Inflammatory macrophage treated with lipopolysaccharide for 4 hours (primary cell): ENCODE data around the gene JAG2.

ENCODE experiments used
- DNase-seq: peaks from one replicate; pipeline ENCODE4 v3.0.0-alpha.2; 2020

Gene JAG2

GRCh38 chr14:105181549-105182295, 13.1 kb upstream of the JAG2 start:
- no peak for DNase-seq

- DNase-seq = peak; percentile 55
These were observed 12.3 kb upstream of the JAG2 start, which contains the start of gene NUDT14 for GRCh38 chr14:105180592-105181548. TSS of gene NUDT14 (minus strand) at chr14:105181312. CDS start at chr14:105181209, 103 bp downstream.

- DNase-seq = no peak
These were observed 10.6 kb upstream of the JAG2 start for GRCh38 chr14:105179191-105179590.

- DNase-seq = no peak
These were observed 10.2 kb upstream of the JAG2 start for GRCh38 chr14:105178868-105179140.

GRCh38 chr14:105178069-105178867, 9.7 kb upstream of the JAG2 start:
- DNase-seq = no peak

GRCh38 chr14:105177082-105177481, 8.5 kb upstream of the JAG2 start:
- no peak for DNase-seq

- no peak for DNase-seq
These were observed 7.9 kb upstream of the JAG2 start for GRCh38 chr14:105176513-105176912.

- peak; percentile 13 for DNase-seq
These were observed 5.6 kb upstream of the JAG2 start for GRCh38 chr14:105173901-105174894.

GRCh38 chr14:105173145-105173544, 4.6 kb upstream of the JAG2 start:
- no peak for DNase-seq

- DNase-seq = no peak
These were observed 3.9 kb upstream of the JAG2 start for GRCh38 chr14:105172476-105172875.

- no peak for DNase-seq
These were observed 2.6 kb upstream of the JAG2 start for GRCh38 chr14:105171004-105171673.

GRCh38 chr14:105169776-105170655, 1.4 kb upstream of the JAG2 start:
- no peak for DNase-seq

- no peak for DNase-seq
These were observed 467 bp upstream of the JAG2 start for GRCh38 chr14:105168979-105169507.

- no peak for DNase-seq
These were observed 519 bp downstream of the JAG2 start for GRCh38 chr14:105168093-105168420.

- DNase-seq = no peak
These were observed 1.1 kb downstream of the JAG2 start for GRCh38 chr14:105167303-105168092.

GRCh38 chr14:105166571-105167302, 1.8 kb downstream of the JAG2 start:
- DNase-seq = no peak

- no peak for DNase-seq
These were observed 2.7 kb downstream of the JAG2 start for GRCh38 chr14:105165761-105166485.
